Measurements from ENCODE around the gene SWI5.
A peak's percentile ranks its signal among the peaks of the same experiment; 100 is the strongest.

SWI5 gene

GRCh38 chr9:128252317-128253139, 23.5 kb upstream of the SWI5 start:
- DNase-seq: no peak

- DNase-seq: no peak
Observed at GRCh38 chr9:128253140-128253990, 22.7 kb upstream of the SWI5 start.

GRCh38 chr9:128253991-128254346, 22.1 kb upstream of the SWI5 start:
- DNase-seq: no peak

- no peak for DNase-seq
Observed at GRCh38 chr9:128254362-128254761, 21.7 kb upstream of the SWI5 start.

GRCh38 chr9:128254855-128255759, 21.0 kb upstream of the SWI5 start:
- DNase-seq: peak; percentile 77

GRCh38 chr9:128257086-128257825, 18.8 kb upstream of the SWI5 start:
- DNase-seq: no peak

GRCh38 chr9:128257907-128258306, 18.2 kb upstream of the SWI5 start:
- DNase-seq: no peak

GRCh38 chr9:128258326-128258725, 17.8 kb upstream of the SWI5 start:
- no peak for DNase-seq

GRCh38 chr9:128259156-128259555, 16.9 kb upstream of the SWI5 start:
- DNase-seq: no peak

GRCh38 chr9:128260340-128260739, 15.7 kb upstream of the SWI5 start:
- DNase-seq: no peak

GRCh38 chr9:128262687-128263086, 13.4 kb upstream of the SWI5 start:
- DNase-seq: no peak

- DNase-seq: no peak
Observed at GRCh38 chr9:128265348-128265847, 10.7 kb upstream of the SWI5 start.

GRCh38 chr9:128266868-128267590, 9.0 kb upstream of the SWI5 start:
- DNase-seq: no peak

- no peak for DNase-seq
Observed at GRCh38 chr9:128271112-128271511, 5.0 kb upstream of the SWI5 start.

GRCh38 chr9:128271512-128271911, 4.6 kb upstream of the SWI5 start:
- DNase-seq: no peak

- no peak for DNase-seq
Observed at GRCh38 chr9:128274245-128274644, 1.8 kb upstream of the SWI5 start.

GRCh38 chr9:128275198-128276007, 673 bp upstream of the SWI5 start, which contains the start of gene GOLGA2:
Gene GOLGA2 (minus strand): TSS chr9:128276007. CDS start chr9:128275976, 31 bp downstream.
- no peak for DNase-seq

GRCh38 chr9:128276574-128277270, 646 bp downstream of the SWI5 start:
- peak; percentile 77 for DNase-seq
